ENCODE measurements around the gene PIP4P1. TPM values are rescaled to one million over a fixed set of nuclear protein-coding genes. Genes with fewer than 3 reads are reported as not detected.
A peak's percentile ranks its signal among the peaks of the same experiment; 100 is the strongest.

PIP4P1 gene
- total and polyA plus RNA-seq, 9 of the 15 experiments (the other 6 are each of a cell fraction or from before 2014, with no cell fraction given), result 5.3 to 20.9 (median 10.7) TPM

DNA sequence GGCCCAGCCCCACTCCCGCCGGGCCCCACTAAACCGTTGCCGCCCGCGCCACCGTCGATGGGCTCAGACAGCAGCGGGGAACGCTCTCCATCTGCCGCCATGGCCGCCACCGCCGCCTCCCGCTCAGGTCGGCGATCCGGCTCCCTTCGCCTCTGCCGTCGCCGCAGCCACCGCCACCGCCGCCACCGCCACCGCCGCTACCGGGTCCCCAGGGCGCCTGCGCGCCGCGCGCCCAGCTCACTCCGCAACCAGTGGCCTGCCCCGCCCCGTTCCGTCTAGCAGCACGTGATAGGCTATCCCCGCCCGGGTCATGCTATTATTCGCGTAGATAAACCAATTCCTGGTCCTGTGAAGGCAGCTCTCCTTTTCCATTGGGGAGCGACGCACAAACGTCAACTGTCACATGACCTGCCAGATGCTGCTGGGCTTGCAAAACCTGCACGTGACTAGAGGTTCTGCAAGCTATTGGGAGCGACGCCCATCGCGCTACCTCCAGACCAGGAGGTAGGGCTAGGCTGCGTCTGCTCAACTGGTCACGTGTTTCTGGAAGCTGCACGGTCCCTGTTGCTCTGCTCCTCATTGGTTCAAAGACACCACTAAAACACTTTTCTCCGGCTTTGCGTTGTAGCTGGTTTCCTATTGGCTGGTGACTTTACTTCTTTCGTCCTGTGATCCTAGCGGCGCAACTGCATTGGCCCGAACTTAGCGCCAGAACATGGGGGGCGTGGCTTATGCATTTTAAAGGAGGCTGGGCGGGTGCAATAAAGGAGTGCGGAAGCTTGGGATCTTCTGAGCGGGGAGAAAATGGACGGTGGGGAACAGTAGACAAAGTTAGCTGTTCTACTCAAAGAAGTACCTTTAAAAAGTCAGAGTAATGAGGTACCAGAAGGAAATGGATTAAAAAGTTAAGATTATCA lies at the start of gene PIP4P1 (continued):
- TF ChIP-seq ELF1 (tag; IDR thresholded peaks at IDR 0.05) (peak; percentile 69), CREBBP (IDR thresholded peaks at IDR 0.05; ENCODE audit: low read depth, low read length) (no peak), BRCA1 (IDR thresholded peaks at IDR 0.05) (no peak), BRCA1 (CRISPR knock-in tag; IDR thresholded peaks at IDR 0.05) (no peak), NBN (IDR thresholded peaks at IDR 0.05; ENCODE audit: low read depth) (no peak), ELF2 (CRISPR knock-in tag; IDR thresholded peaks at IDR 0.05) (no peak), ILF3 (IDR thresholded peaks at IDR 0.05; ENCODE audit: borderline replicate concordance) (no peak), BRD4 (IDR thresholded peaks at IDR 0.05) (no peak), ZNF41 (CRISPR knock-in tag; conservative IDR thresholded peaks at IDR 0.05) (no peak), HNRNPLL (IDR thresholded peaks at IDR 0.05; ENCODE audit: low read depth, low read length, poor library complexity, severe bottlenecking) (peak; percentile 61), ZNF232 (CRISPR knock-in tag; IDR thresholded peaks at IDR 0.05) (no peak), CSDE1 (IDR thresholded peaks at IDR 0.05) (no peak)
- TF ChIP-seq, protein P1, sequence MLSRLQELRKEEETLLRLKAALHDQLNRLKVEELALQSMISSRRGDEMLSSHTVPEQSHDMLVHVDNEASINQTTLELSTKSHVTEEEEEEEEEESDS (CRISPR knock-in tag; IDR thresholded peaks at IDR 0.05), result no peak
- TF ChIP-seq, protein P2, sequence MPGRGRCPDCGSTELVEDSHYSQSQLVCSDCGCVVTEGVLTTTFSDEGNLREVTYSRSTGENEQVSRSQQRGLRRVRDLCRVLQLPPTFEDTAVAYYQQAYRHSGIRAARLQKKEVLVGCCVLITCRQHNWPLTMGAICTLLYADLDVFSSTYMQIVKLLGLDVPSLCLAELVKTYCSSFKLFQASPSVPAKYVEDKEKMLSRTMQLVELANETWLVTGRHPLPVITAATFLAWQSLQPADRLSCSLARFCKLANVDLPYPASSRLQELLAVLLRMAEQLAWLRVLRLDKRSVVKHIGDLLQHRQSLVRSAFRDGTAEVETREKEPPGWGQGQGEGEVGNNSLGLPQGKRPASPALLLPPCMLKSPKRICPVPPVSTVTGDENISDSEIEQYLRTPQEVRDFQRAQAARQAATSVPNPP (IDR thresholded peaks at IDR 0.05; ENCODE audit: borderline replicate concordance, insufficient read depth, insufficient read length), result no peak
- TF ChIP-seq, protein P3, sequence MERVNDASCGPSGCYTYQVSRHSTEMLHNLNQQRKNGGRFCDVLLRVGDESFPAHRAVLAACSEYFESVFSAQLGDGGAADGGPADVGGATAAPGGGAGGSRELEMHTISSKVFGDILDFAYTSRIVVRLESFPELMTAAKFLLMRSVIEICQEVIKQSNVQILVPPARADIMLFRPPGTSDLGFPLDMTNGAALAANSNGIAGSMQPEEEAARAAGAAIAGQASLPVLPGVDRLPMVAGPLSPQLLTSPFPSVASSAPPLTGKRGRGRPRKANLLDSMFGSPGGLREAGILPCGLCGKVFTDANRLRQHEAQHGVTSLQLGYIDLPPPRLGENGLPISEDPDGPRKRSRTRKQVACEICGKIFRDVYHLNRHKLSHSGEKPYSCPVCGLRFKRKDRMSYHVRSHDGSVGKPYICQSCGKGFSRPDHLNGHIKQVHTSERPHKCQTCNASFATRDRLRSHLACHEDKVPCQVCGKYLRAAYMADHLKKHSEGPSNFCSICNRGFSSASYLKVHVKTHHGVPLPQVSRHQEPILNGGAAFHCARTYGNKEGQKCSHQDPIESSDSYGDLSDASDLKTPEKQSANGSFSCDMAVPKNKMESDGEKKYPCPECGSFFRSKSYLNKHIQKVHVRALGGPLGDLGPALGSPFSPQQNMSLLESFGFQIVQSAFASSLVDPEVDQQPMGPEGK (CRISPR knock-in tag; IDR thresholded peaks at IDR 0.05; ENCODE audit: borderline replicate concordance), result no peak
- TF ChIP-seq, protein P4, sequence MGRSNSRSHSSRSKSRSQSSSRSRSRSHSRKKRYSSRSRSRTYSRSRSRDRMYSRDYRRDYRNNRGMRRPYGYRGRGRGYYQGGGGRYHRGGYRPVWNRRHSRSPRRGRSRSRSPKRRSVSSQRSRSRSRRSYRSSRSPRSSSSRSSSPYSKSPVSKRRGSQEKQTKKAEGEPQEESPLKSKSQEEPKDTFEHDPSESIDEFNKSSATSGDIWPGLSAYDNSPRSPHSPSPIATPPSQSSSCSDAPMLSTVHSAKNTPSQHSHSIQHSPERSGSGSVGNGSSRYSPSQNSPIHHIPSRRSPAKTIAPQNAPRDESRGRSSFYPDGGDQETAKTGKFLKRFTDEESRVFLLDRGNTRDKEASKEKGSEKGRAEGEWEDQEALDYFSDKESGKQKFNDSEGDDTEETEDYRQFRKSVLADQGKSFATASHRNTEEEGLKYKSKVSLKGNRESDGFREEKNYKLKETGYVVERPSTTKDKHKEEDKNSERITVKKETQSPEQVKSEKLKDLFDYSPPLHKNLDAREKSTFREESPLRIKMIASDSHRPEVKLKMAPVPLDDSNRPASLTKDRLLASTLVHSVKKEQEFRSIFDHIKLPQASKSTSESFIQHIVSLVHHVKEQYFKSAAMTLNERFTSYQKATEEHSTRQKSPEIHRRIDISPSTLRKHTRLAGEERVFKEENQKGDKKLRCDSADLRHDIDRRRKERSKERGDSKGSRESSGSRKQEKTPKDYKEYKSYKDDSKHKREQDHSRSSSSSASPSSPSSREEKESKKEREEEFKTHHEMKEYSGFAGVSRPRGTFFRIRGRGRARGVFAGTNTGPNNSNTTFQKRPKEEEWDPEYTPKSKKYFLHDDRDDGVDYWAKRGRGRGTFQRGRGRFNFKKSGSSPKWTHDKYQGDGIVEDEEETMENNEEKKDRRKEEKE (IDR thresholded peaks at IDR 0.05; ENCODE audit: borderline replicate concordance in 1 of 2, control insufficient read depth in 1 of 2, low read depth in 2 of 2, low read length in 1 of 2), result no peak
- TF ChIP-seq, protein P5, sequence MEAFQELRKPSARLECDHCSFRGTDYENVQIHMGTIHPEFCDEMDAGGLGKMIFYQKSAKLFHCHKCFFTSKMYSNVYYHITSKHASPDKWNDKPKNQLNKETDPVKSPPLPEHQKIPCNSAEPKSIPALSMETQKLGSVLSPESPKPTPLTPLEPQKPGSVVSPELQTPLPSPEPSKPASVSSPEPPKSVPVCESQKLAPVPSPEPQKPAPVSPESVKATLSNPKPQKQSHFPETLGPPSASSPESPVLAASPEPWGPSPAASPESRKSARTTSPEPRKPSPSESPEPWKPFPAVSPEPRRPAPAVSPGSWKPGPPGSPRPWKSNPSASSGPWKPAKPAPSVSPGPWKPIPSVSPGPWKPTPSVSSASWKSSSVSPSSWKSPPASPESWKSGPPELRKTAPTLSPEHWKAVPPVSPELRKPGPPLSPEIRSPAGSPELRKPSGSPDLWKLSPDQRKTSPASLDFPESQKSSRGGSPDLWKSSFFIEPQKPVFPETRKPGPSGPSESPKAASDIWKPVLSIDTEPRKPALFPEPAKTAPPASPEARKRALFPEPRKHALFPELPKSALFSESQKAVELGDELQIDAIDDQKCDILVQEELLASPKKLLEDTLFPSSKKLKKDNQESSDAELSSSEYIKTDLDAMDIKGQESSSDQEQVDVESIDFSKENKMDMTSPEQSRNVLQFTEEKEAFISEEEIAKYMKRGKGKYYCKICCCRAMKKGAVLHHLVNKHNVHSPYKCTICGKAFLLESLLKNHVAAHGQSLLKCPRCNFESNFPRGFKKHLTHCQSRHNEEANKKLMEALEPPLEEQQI (IDR thresholded peaks at IDR 0.05), result no peak
- TF ChIP-seq, protein P6, sequence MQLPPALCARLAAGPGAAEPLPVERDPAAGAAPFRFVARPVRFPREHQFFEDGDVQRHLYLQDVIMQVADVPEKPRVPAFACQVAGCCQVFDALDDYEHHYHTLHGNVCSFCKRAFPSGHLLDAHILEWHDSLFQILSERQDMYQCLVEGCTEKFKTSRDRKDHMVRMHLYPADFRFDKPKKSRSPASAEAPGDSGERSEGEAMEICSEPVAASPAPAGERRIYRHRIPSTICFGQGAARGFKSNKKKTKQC (CRISPR knock-in tag; IDR thresholded peaks at IDR 0.05), result no peak
